ENCODE data around the gene P4HB. TPM values are rescaled to one million over a fixed set of nuclear protein-coding genes. Genes with fewer than 3 reads are reported as not detected.

The P4HB gene
- total RNA-seq, 2 experiments from 2014 or later: 388 to 577 TPM

- Histone ChIP-seq H3K9me2 (ENCODE audit: insufficient read depth, low read length) (no peaks in the 10 kb centered on the region), H3K36me3 (ENCODE audit: insufficient read depth, low read length) (peaks cover 63% of the 10 kb centered on the region), H3K4me3 (ENCODE audit: low read depth, low read length, poor library complexity, severe bottlenecking) (peak overlapping the region; percentile 97), H2AFZ (ENCODE audit: low read length) (no peak overlapping the region), H3K4me2 (ENCODE audit: low read length) (peak overlapping the region; percentile 98), H3K4me1 (ENCODE audit: insufficient read depth, low read length, poor library complexity, severe bottlenecking) (peaks cover 64% of the 10 kb centered on the region), H3K9me3 (ENCODE audit: low read length) (no peaks in the 10 kb centered on the region), H3K79me2 (ENCODE audit: insufficient read depth, low read depth, low read length) (peaks cover 31% of the 10 kb centered on the region), H3K27ac (ENCODE audit: low read depth, low read length, poor library complexity, severe bottlenecking) (peak overlapping the region; percentile 85), H4K20me1 (ENCODE audit: insufficient read depth, low read length) (no peaks in the 10 kb centered on the region)
- no TSS peak for BruUV-seq (replicated peaks)
- TF ChIP-seq CTCF (conservative IDR thresholded peaks at IDR 0.05; ENCODE audit: low read length) (peak; percentile 94), EZH2phosphoT487 (IDR thresholded peaks at IDR 0.05; ENCODE audit: borderline replicate concordance, low read depth, low read length) (no peak)
- intact Hi-C loops (cut with micrococcal nuclease; ENCODE audit: unreplicated experiment): loop anchor here (1.0 to 5.0 kb wide), 6 partner anchors 21 to 352 kb away; partner anchors contain the start of genes ALYREF, ANAPC11, DCXR and MAFG
- POLR2A ChIA-PET: interaction anchor here (0.9 to 2.2 kb wide), 2 partner anchors 24 to 48 kb away, joined by 4 to 18 read pairs; no protein-coding TSS in a partner anchor
- peak; percentile 69 for DNase-seq (ENCODE audit: low spot score)
- CTCF ChIA-PET (ENCODE audit: unreplicated experiment): interaction anchor here (0.9 to 1.2 kb wide), 2 partner anchors 11 to 59 kb away, joined by 3 to 4 read pairs; no protein-coding TSS in a partner anchor
Measured at GRCh38 chr17:81869221-81870130, 9.1 kb upstream of the P4HB start.

- peak overlapping the region; percentile 98 for H3K4me2 ChIP-seq (ENCODE audit: low read length)
- H3K9me2 ChIP-seq (ENCODE audit: insufficient read depth, low read length): no peaks in the 10 kb centered on the region
- ChIA-PET POLR2A (interaction anchor here (2.2 kb wide), 1 partner anchor 24 kb away, joined by 18 read pairs; no protein-coding TSS in a partner anchor), CTCF (ENCODE audit: unreplicated experiment) (interaction anchor here (0.9 to 1.2 kb wide), 2 partner anchors 12 to 59 kb away, joined by 3 to 4 read pairs; no protein-coding TSS in a partner anchor)
- no peak overlapping the region for H2AFZ ChIP-seq (ENCODE audit: low read length)
- H3K9me3 ChIP-seq (ENCODE audit: low read length): no peaks in the 10 kb centered on the region
- H3K4me3 ChIP-seq (ENCODE audit: low read depth, low read length, poor library complexity, severe bottlenecking): peak overlapping the region; percentile 97
- H3K36me3 ChIP-seq (ENCODE audit: insufficient read depth, low read length): peaks cover 70% of the 10 kb centered on the region
- H4K20me1 ChIP-seq (ENCODE audit: insufficient read depth, low read length): peaks cover 1% of the 10 kb centered on the region; the same call in 1 of the 2 replicates
- intact Hi-C loops (cut with micrococcal nuclease; ENCODE audit: unreplicated experiment): loop anchor here (1.0 kb wide), 1 partner anchor 43 kb away; the partner anchor contains the start of gene PCYT2
- H3K27ac ChIP-seq (ENCODE audit: low read depth, low read length, poor library complexity, severe bottlenecking): no peak overlapping the region
- DNase-seq (ENCODE audit: low spot score): peak; percentile 37
- TSS peak; percentile 89 for BruUV-seq (replicated peaks)
- peaks cover 34% of the 10 kb centered on the region for H3K79me2 ChIP-seq (ENCODE audit: insufficient read depth, low read depth, low read length)
- no peak for TF ChIP-seq EZH2phosphoT487 (IDR thresholded peaks at IDR 0.05; ENCODE audit: borderline replicate concordance, low read depth, low read length)
- TF ChIP-seq CTCF (conservative IDR thresholded peaks at IDR 0.05; ENCODE audit: low read length): no peak
- H3K4me1 ChIP-seq (ENCODE audit: insufficient read depth, low read length, poor library complexity, severe bottlenecking): peaks cover 64% of the 10 kb centered on the region
Measured at GRCh38 chr17:81868674-81869220, 8.4 kb upstream of the P4HB start.

Measured in OCI-LY7 (cell line).